ENCODE measurements around the gene OR56A4. TPM values are rescaled to one million over a fixed set of nuclear protein-coding genes. Genes with fewer than 3 reads are reported as not detected.
"Not testable (repeated sequence)": the region's sequence is repeated elsewhere in the genome, so short reads cannot be mapped to it uniquely, and the experiment has no call there.

OR56A4 gene
- total RNA-seq, 1 donor from 2014 or later: not detected

DNA sequence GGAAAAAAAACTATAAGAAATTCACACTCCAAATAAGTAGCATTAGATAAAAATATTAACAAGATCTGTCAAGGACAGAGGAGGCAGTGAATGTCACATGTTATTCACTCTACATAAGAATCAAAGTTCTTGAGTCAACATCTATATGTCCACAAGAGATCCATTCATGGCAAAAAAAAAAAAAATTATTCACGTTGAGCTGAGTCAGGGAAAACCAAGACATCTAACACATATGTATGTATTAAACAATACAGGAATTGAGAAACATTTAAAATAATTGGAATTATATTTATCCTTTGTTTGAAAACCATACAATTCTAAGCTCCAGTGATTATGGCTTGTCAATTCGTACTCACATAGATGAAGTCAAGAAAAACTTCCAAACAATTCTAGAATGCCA lies 39.8 kb downstream of the OR56A4 start:
- intact Hi-C loops (cut with micrococcal nuclease): no loop called here

DNA sequence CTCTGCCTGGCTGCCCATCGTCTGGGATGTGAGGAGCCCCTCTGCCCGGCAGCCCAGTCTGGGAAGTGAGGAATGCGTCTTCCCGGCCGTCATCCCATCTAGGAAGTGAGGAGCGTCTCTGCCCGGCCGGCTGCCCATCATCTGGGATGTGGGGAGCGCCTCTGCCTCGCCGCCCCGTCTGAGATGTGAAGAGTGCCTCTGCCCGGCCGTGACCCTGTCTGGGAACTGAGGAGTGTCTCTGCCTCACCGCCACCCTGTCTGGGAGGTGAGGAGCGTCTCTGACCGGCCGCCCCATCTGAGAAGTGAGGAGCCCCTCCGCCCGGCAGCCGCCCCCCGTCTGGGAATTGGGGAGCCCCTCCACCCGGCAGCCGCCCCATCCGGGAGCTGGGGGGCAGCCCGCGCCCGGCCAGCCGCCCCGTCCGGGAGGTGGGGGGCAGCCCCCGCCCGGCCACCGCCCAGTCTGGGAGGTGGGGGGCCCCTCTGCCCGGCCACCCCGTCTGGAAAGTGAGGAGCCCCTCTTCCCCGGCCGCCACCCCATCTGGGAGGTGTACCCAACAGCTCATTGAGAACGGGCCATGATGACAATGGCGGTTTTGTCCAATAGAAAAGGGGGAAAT lies 45.9 kb downstream of the OR56A4 start:
- intact Hi-C loops (cut with micrococcal nuclease): not testable (repeated sequence)

DNA sequence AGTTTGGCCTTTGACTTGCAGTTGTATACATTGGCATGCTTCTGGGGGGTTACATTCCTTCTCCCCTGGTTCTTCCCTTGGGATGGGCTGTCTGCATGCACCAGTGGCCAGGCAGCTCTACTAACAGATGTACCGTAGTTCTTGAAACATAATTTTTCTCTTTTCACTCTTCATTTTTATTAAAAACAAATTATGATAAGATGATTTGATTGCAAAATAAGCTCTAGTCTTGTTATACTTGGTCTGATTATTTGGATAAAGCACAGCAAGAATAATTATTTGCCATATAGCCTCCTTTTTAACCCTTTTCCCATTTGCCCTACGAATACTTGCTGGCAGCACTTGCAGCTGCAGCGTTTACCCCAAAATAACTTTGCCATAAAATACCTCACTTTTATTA lies 51.2 kb downstream of the OR56A4 start:
- intact Hi-C loops (cut with micrococcal nuclease): no loop called here

Other genes with a start within 250 kb of the OR56A4 start
- gene OR52N5, start 223.6 kb downstream of the OR56A4 start, total RNA-seq: not detected in 2 replicates
- not detected in 2 replicates for gene OR52N1, start 215.7 kb downstream of the OR56A4 start, total RNA-seq
- gene OR52N2, start 198.0 kb downstream of the OR56A4 start, total RNA-seq: not detected in 2 replicates
- gene OR52E6, start 165.0 kb downstream of the OR56A4 start, total RNA-seq: not detected in 2 replicates
- gene OR52E8, start 149.3 kb downstream of the OR56A4 start, total RNA-seq: not detected in 2 replicates
- gene OR52E4, start 126.3 kb downstream of the OR56A4 start, total RNA-seq: not detected in 2 replicates
- gene OR52E5, start 113.7 kb downstream of the OR56A4 start, total RNA-seq: not detected in 2 replicates
- gene OR56A3, start 64.7 kb downstream of the OR56A4 start, total RNA-seq: not detected in 2 replicates
- gene OR56A5, start 38.5 kb downstream of the OR56A4 start, total RNA-seq: not detected in 2 replicates
- gene OR52L1, start 20.0 kb downstream of the OR56A4 start, total RNA-seq: not detected in 2 replicates
- not detected in 2 replicates for gene OR56A1, start 23.8 kb upstream of the OR56A4 start, total RNA-seq
- not detected in 2 replicates for gene OR56B4, start 100.7 kb upstream of the OR56A4 start, total RNA-seq
- gene OR52B2, start 163.4 kb upstream of the OR56A4 start, total RNA-seq: not detected in 2 replicates
- not detected in 2 replicates for gene OR52W1, start 192.3 kb upstream of the OR56A4 start, total RNA-seq
- not detected in 2 replicates for gene C11orf42, start 198.6 kb upstream of the OR56A4 start, total RNA-seq
- 24.9 and 26.1 TPM in 2 replicates for gene FHIP1B, start 227.7 kb upstream of the OR56A4 start, total RNA-seq
- gene CNGA4, start 232.1 kb upstream of the OR56A4 start, total RNA-seq: 0.15 TPM in 1 of 2 replicates, not detected in the other

Measured in T-helper 1 cell treated with Interleukin-12 subunit alpha and Interleukin-12 subunit beta and Interleukin-4 antibody, amounts not matched to agents 30 ng/mL and 1 ng/mL, for 36 hours (primary cell).